H1 (cell line): ENCODE measurements around the gene ATG9B.

ENCODE experiments used
- CTCF ChIP-seq, 3 experiments: IDR thresholded peaks; 1 replicate in 2 of 3; 2 replicates in 1 of 3; pipeline versions ENCODE4 v1.5.1 to v1.6.1; 2011; ENCODE audit warnings: low read length in 3 of 3, mild to moderate bottlenecking in 3 of 3, inconsistent platforms in 2 of 3, low read depth in 1 of 3, moderate library complexity in 1 of 3; ENCODE audit not compliant: insufficient read depth in 1 of 3; ENCODE audit errors: control extremely low read depth in 1 of 3
- EGR1 ChIP-seq: IDR thresholded peaks from 2 replicates; pipeline ENCODE4 v1.6.1; 2011; ENCODE audit warnings: low read depth, low read length, borderline replicate concordance
- EP300 ChIP-seq, 2 experiments: IDR thresholded peaks; 1 replicate in 1 of 2; 2 replicates in 1 of 2; pipeline ENCODE4 v1.6.1; 2011 to 2012; ENCODE audit warnings: low read depth in 2 of 2, low read length in 2 of 2, mild to moderate bottlenecking in 2 of 2, borderline replicate concordance in 1 of 2, inconsistent platforms in 1 of 2, moderate library complexity in 1 of 2
- JUND ChIP-seq: IDR thresholded peaks from 2 replicates; pipeline ENCODE4 v1.6.1; 2011; ENCODE audit warnings: mild to moderate bottlenecking, improper control_type of control experiment, low read length
- KDM1A ChIP-seq: fragments of 200-600, 300-600 bp; sonication (generic); IDR thresholded peaks from 2 replicates; pipeline ENCODE4 v1.7.1; 2016; ENCODE audit warnings: mild to moderate bottlenecking, low read length, borderline replicate concordance
- SP1 ChIP-seq: IDR thresholded peaks from 2 replicates; pipeline ENCODE4 v1.6.1; 2011; ENCODE audit warnings: low read depth, low read length
- TAF7 ChIP-seq: optimal IDR thresholded peaks from 2 replicates; pipeline ENCODE3; 2011; ENCODE audit warnings: low read depth, mild to moderate bottlenecking, inconsistent platforms, low read length, moderate library complexity, borderline replicate concordance
- USF2 ChIP-seq: IDR thresholded peaks from 2 replicates; pipeline ENCODE4 v1.6.1; 2011; ENCODE audit warnings: low read length, improper control_type of control experiment

GRCh38 chr7:150969475-150969874, 54.8 kb downstream of the ATG9B start:
- no peak for TF ChIP-seq EP300 (IDR thresholded peaks at IDR 0.05; ENCODE audit: borderline replicate concordance in 1 of 2, low read depth in 2 of 2, low read length in 2 of 2)
- TF ChIP-seq JUND = no peak
- no peak for TF ChIP-seq KDM1A
- no peak for TF ChIP-seq CTCF (IDR thresholded peaks at IDR 0.05; ENCODE audit: control extremely low read depth in 1 of 3, insufficient read depth in 1 of 3, low read depth in 1 of 3, low read length in 3 of 3)
- no peak for TF ChIP-seq TAF7
- TF ChIP-seq EGR1 = no peak
- no peak for TF ChIP-seq SP1
- TF ChIP-seq USF2 = no peak
